ENCODE measurements around the gene WDR41. TPM values are rescaled to one million over a fixed set of nuclear protein-coding genes. Genes with fewer than 3 reads are reported as not detected.

WDR41 gene
- total and polyA plus RNA-seq, 2 experiments from 2014 or later = 96.9 to 173 TPM

GRCh38 chr5:77398896-77399295 is 93.2 kb downstream of the WDR41 start:
- in situ Hi-C loops (cut with MboI) = no loop called here
- H3K4me1 ChIP-seq (ENCODE audit: insufficient read depth) = peaks cover 11% of the 10 kb centered on the region
- no peaks in the 10 kb centered on the region for H3K27me3 ChIP-seq (replicated peaks; ENCODE audit: insufficient read depth)
- H4K20me1 ChIP-seq (ENCODE audit: insufficient read depth) = no peaks in the 10 kb centered on the region
- H3K9ac ChIP-seq = no peak overlapping the region
- DNase-seq = no peak
- no peaks in the 10 kb centered on the region for H3K9me2 ChIP-seq (ENCODE audit: insufficient read depth)
- no peak overlapping the region for H2AFZ ChIP-seq
- no peaks in the 10 kb centered on the region for H3K79me2 ChIP-seq (ENCODE audit: insufficient read depth)
- 82 to 85% methylated on average over 8 of the region's 8 CpGs for WGBS, 2 experiments (ENCODE audit: low coverage in 1 of 2, low lambda C conversion rate in 2 of 2, missing lambda C conversion rate in 2 of 2)
- no peak overlapping the region for H3K27ac ChIP-seq
- H3K4me2 ChIP-seq (ENCODE audit: unreplicated experiment) = no peak overlapping the region
- H3K9me3 ChIP-seq (ENCODE audit: low read depth) = no peaks in the 10 kb centered on the region
- H3K4me3 ChIP-seq = no peak overlapping the region
- TF ChIP-seq EZH2 (IDR thresholded peaks at IDR 0.05; ENCODE audit: insufficient read depth, poor library complexity, severe bottlenecking) = no peak
- TF ChIP-seq EZH2phosphoT487 (IDR thresholded peaks at IDR 0.05; ENCODE audit: insufficient read depth, low read depth) = no peak
- H3K36me3 ChIP-seq (ENCODE audit: low read depth) = no peaks in the 10 kb centered on the region
- peaks cover 17% of the 10 kb centered on the region for H3F3A ChIP-seq (ENCODE audit: insufficient read depth)

DNA sequence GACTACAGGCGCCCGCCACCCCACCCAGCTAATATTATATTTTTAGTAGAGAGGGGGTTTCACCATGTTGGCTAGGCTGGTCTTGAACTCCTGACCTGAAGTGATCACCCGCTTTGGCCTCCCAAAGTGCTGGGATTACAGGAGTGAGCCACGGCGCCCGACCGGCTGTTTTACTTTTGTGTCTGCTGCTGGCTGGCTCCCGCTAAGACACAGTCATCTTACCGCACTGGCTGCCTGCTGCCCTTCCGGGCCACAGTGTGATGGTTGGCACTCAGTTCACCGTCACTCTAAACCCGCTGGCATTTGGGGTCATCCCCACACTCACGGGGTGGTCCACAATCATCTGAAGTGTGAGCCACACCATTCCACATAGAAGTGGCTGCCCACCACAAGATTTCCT is 93.7 kb downstream of the WDR41 start:
- Histone ChIP-seq H3K36me3 (ENCODE audit: low read depth) (no peaks in the 10 kb centered on the region), H3K27ac (no peak overlapping the region), H3K4me1 (ENCODE audit: insufficient read depth) (peaks cover 11% of the 10 kb centered on the region), H3K4me2 (ENCODE audit: unreplicated experiment) (no peak overlapping the region), H4K20me1 (ENCODE audit: insufficient read depth) (no peaks in the 10 kb centered on the region), H3K27me3 (replicated peaks; ENCODE audit: insufficient read depth) (no peaks in the 10 kb centered on the region), H3K4me3 (no peak overlapping the region), H2AFZ (no peak overlapping the region), H3F3A (ENCODE audit: insufficient read depth) (peaks cover 17% of the 10 kb centered on the region), H3K9me3 (ENCODE audit: low read depth) (no peaks in the 10 kb centered on the region), H3K9ac (no peak overlapping the region), H3K9me2 (ENCODE audit: insufficient read depth) (no peaks in the 10 kb centered on the region), H3K79me2 (ENCODE audit: insufficient read depth) (no peaks in the 10 kb centered on the region)
- in situ Hi-C loops (cut with MboI) = no loop called here
- TF ChIP-seq EZH2 (IDR thresholded peaks at IDR 0.05; ENCODE audit: insufficient read depth, poor library complexity, severe bottlenecking) = no peak
- no peak for TF ChIP-seq EZH2phosphoT487 (IDR thresholded peaks at IDR 0.05; ENCODE audit: insufficient read depth, low read depth)
- WGBS, 2 experiments (ENCODE audit: low coverage in 1 of 2, low lambda C conversion rate in 2 of 2, missing lambda C conversion rate in 2 of 2) = 88 to 93% methylated on average over 13 of the region's 13 CpGs
- DNase-seq = no peak

- no peaks in the 10 kb centered on the region for H3K9me3 ChIP-seq (ENCODE audit: low read depth)
- in situ Hi-C loops (cut with MboI) = no loop called here
- peaks cover 11% of the 10 kb centered on the region for H3K4me1 ChIP-seq (ENCODE audit: insufficient read depth)
- H4K20me1 ChIP-seq (ENCODE audit: insufficient read depth) = no peaks in the 10 kb centered on the region
- H3K27me3 ChIP-seq (replicated peaks; ENCODE audit: insufficient read depth) = no peaks in the 10 kb centered on the region
- peaks cover 17% of the 10 kb centered on the region for H3F3A ChIP-seq (ENCODE audit: insufficient read depth)
- H3K27ac ChIP-seq = no peak overlapping the region
- no peak overlapping the region for H2AFZ ChIP-seq
- no peak overlapping the region for H3K4me3 ChIP-seq
- TF ChIP-seq EZH2 (IDR thresholded peaks at IDR 0.05; ENCODE audit: insufficient read depth, poor library complexity, severe bottlenecking) = no peak
- TF ChIP-seq EZH2phosphoT487 (IDR thresholded peaks at IDR 0.05; ENCODE audit: insufficient read depth, low read depth) = no peak
- H3K9ac ChIP-seq = no peak overlapping the region
- H3K79me2 ChIP-seq (ENCODE audit: insufficient read depth) = no peaks in the 10 kb centered on the region
- no peak overlapping the region for H3K4me2 ChIP-seq (ENCODE audit: unreplicated experiment)
- DNase-seq = no peak
- 70 to 71% methylated on average over 5 of the region's 5 CpGs for WGBS, 2 experiments (ENCODE audit: low coverage in 1 of 2, low lambda C conversion rate in 2 of 2, missing lambda C conversion rate in 2 of 2)
- no peaks in the 10 kb centered on the region for H3K9me2 ChIP-seq (ENCODE audit: insufficient read depth)
- H3K36me3 ChIP-seq (ENCODE audit: low read depth) = no peaks in the 10 kb centered on the region
Measured at GRCh38 chr5:77397686-77398292, 94.3 kb downstream of the WDR41 start.

- Histone ChIP-seq H3K27ac (no peak overlapping the region), H2AFZ (no peak overlapping the region), H3K79me2 (ENCODE audit: insufficient read depth) (no peaks in the 10 kb centered on the region), H3K27me3 (replicated peaks; ENCODE audit: insufficient read depth) (no peaks in the 10 kb centered on the region), H3K36me3 (ENCODE audit: low read depth) (no peaks in the 10 kb centered on the region), H3F3A (ENCODE audit: insufficient read depth) (peaks cover 12% of the 10 kb centered on the region), H3K4me2 (ENCODE audit: unreplicated experiment) (no peak overlapping the region), H3K9ac (no peak overlapping the region), H3K4me1 (ENCODE audit: insufficient read depth) (peaks cover 21% of the 10 kb centered on the region), H3K9me2 (ENCODE audit: insufficient read depth) (no peaks in the 10 kb centered on the region), H4K20me1 (ENCODE audit: insufficient read depth) (no peaks in the 10 kb centered on the region), H3K4me3 (no peak overlapping the region), H3K9me3 (ENCODE audit: low read depth) (no peaks in the 10 kb centered on the region)
- 85 to 100% methylated on average over 1 of the region's 1 CpG for WGBS, 2 experiments (ENCODE audit: low coverage in 1 of 2, low lambda C conversion rate in 2 of 2, missing lambda C conversion rate in 2 of 2)
- TF ChIP-seq EZH2phosphoT487 (IDR thresholded peaks at IDR 0.05; ENCODE audit: insufficient read depth, low read depth) (no peak), EZH2 (IDR thresholded peaks at IDR 0.05; ENCODE audit: insufficient read depth, poor library complexity, severe bottlenecking) (no peak)
- no peak for DNase-seq
- in situ Hi-C loops (cut with MboI) = no loop called here
Measured at GRCh38 chr5:77396017-77396416, 96.1 kb downstream of the WDR41 start.
